Activated CD4-positive, alpha-beta memory T cell treated with anti-CD3 and anti-CD28 coated beads for 36 hours (primary cell): ENCODE measurements around the gene EIF2S3B. TPM values are rescaled to one million over a fixed set of nuclear protein-coding genes. Genes with fewer than 3 reads are reported as not detected.

Experiments
- CTCF ChIA-PET: fragments of 350-600 bp; sonication (Branson Sonifier 250); formaldehyde crosslinking; loops from one replicate; lab custom pipeline; 2021; ENCODE audit warnings: antibody characterized with exemption, inconsistent platforms; lab: Charles Lee
- POLR2A ChIA-PET: fragments of 350-600 bp; sonication (Branson Sonifier 250); formaldehyde crosslinking; loops from one replicate; lab custom pipeline; 2021; ENCODE audit warnings: antibody characterized with exemption; lab: Charles Lee
- DNase-seq: peaks from one replicate; pipeline ENCODE4 v3.0.0-alpha.2; 2020
- H3K27ac Mint-ChIP-seq: one replicate; pipeline ENCODE4 v1.8.0; 2021; ENCODE audit warnings: mixed read lengths
- H3K27me3 Mint-ChIP-seq: one replicate; pipeline ENCODE4 v1.8.0; 2021; ENCODE audit warnings: mixed read lengths
- H3K36me3 Mint-ChIP-seq: one replicate; pipeline ENCODE4 v1.8.0; 2021; ENCODE audit warnings: mixed read lengths
- H3K4me1 Mint-ChIP-seq: one replicate; pipeline ENCODE4 v1.8.0; 2021; ENCODE audit warnings: low read depth, mixed read lengths
- H3K4me3 Mint-ChIP-seq: one replicate; pipeline ENCODE4 v1.8.0; 2021; ENCODE audit warnings: mild to moderate bottlenecking, mixed read lengths
- H3K9me3 Mint-ChIP-seq: one replicate; pipeline ENCODE4 v1.8.0; 2021; ENCODE audit warnings: mixed read lengths
- intact Hi-C: fragments of 100-400 bp; cut with micrococcal nuclease; formaldehyde crosslinking; loops from one replicate; pipeline ENCODE4 v1.15.1; 2023
- total RNA-seq, 2 experiments: library from RNA; stranded (reverse); gene quantifications; one replicate each; pipeline ENCODE4 v1.2.3, GENCODE V29; 2021

The EIF2S3B gene
- total RNA-seq, 2 experiments from 2014 or later: 2.1 to 2.3 TPM

GRCh38 chr12:10557329-10557728, 51.6 kb downstream of the EIF2S3B start:
- DNase-seq: no peak
- intact Hi-C loops: no loop called here
- Mint-ChIP-seq H3K9me3 (no peaks in the 10 kb centered on the region), H3K36me3 (peaks cover 2% of the 10 kb centered on the region), H3K27me3 (peaks cover 7% of the 10 kb centered on the region), H3K4me1 (no peaks in the 10 kb centered on the region), H3K27ac (no peak overlapping the region), H3K4me3 (no peak overlapping the region)
- CTCF ChIA-PET: interaction anchor here (3.0 kb wide), 1 partner anchor 321 kb away, joined by 20 read pairs; no protein-coding TSS in a partner anchor
- POLR2A ChIA-PET: no interaction called here

- no peaks in the 10 kb centered on the region for H3K4me1 Mint-ChIP-seq
- no peaks in the 10 kb centered on the region for H3K9me3 Mint-ChIP-seq
- intact Hi-C loops: loop anchor here (1.0 kb wide), 1 partner anchor 226 kb away; no protein-coding TSS in a partner anchor
- peaks cover 2% of the 10 kb centered on the region for H3K36me3 Mint-ChIP-seq
- ChIA-PET POLR2A (no interaction called here), CTCF (interaction anchor here (3.0 kb wide), 1 partner anchor 321 kb away, joined by 20 read pairs; no protein-coding TSS in a partner anchor)
- no peak overlapping the region for H3K27ac Mint-ChIP-seq
- no peak for DNase-seq
- peaks cover 8% of the 10 kb centered on the region for H3K27me3 Mint-ChIP-seq
- no peak overlapping the region for H3K4me3 Mint-ChIP-seq
Measured at GRCh38 chr12:10557766-10558165, 52.1 kb downstream of the EIF2S3B start.

Other genes starting within 250 kb of the EIF2S3B start
- under 1 TPM; 0.22 to 0.26 TPM for gene KLRD1, start 198.0 kb upstream of the EIF2S3B start, total RNA-seq
- under 1 TPM; 0.29 to 0.33 TPM for gene KLRK1, start 115.8 kb upstream of the EIF2S3B start, total RNA-seq
- gene KLRC4, start 96.1 kb upstream of the EIF2S3B start, total RNA-seq: not detected
- not detected for gene KLRC3, start 85.3 kb upstream of the EIF2S3B start, total RNA-seq
- not detected for gene KLRC2, start 69.9 kb upstream of the EIF2S3B start, total RNA-seq
- not detected for gene KLRC1, start 52.5 kb upstream of the EIF2S3B start, total RNA-seq
- 10 to 100 TPM; 66.2 to 69.1 TPM for gene MAGOHB, start 107.7 kb downstream of the EIF2S3B start, total RNA-seq
- gene STYK1, start 168.2 kb downstream of the EIF2S3B start, total RNA-seq: not detected
- 10 to 100 TPM; 90.7 to 96.2 TPM for gene YBX3, start 217.4 kb downstream of the EIF2S3B start, total RNA-seq